A673 (cell line): Measurements from ENCODE around the gene SPATA9.
"Not testable (repeated sequence)": the region's sequence is repeated elsewhere in the genome, so short reads cannot be mapped to it uniquely, and the experiment has no call there.

Experiments
- EZH2 ChIP-seq: fragments of 200-600 bp; sonication (generic); IDR thresholded peaks from 2 replicates; pipeline ENCODE4 v1.6.1; 2017; ENCODE audit warnings: borderline replicate concordance, low read depth, mild to moderate bottlenecking, mixed read lengths, antibody characterized with exemption, low read length; ENCODE audit not compliant: poor library complexity, severe bottlenecking
- TF ChIP-seq, protein P1 (sequence below): fragments of 300-800, 200-600 bp; sonication (generic); conservative IDR thresholded peaks from 2 replicates; pipeline ENCODE4 v1.5.1; 2017; ENCODE audit warnings: low read depth, mild to moderate bottlenecking, antibody characterized with exemption, low read length, moderate library complexity, mixed read lengths

DNA sequence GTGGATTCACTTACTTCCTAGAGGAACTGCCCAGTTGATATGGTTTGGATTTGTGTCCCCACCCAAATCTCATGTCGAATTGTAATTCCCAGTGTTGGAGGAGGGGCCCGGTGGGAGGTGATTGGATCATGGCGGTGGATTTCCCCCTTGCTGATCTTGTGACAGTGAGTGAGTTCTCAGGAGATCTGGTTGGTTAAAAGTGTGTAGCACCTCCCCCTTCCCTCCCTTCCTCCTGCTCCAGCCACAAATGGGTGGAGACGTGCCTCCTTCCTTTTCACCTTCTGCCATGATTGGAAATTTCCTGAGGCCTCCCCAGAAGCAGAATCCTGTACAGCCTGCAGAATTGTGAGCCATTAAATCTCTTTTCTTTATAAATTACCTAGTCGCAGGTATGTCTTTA, 30.5 kb upstream of the SPATA9 start:
- TF ChIP-seq EZH2, result not testable (repeated sequence)
- TF ChIP-seq, protein P1, sequence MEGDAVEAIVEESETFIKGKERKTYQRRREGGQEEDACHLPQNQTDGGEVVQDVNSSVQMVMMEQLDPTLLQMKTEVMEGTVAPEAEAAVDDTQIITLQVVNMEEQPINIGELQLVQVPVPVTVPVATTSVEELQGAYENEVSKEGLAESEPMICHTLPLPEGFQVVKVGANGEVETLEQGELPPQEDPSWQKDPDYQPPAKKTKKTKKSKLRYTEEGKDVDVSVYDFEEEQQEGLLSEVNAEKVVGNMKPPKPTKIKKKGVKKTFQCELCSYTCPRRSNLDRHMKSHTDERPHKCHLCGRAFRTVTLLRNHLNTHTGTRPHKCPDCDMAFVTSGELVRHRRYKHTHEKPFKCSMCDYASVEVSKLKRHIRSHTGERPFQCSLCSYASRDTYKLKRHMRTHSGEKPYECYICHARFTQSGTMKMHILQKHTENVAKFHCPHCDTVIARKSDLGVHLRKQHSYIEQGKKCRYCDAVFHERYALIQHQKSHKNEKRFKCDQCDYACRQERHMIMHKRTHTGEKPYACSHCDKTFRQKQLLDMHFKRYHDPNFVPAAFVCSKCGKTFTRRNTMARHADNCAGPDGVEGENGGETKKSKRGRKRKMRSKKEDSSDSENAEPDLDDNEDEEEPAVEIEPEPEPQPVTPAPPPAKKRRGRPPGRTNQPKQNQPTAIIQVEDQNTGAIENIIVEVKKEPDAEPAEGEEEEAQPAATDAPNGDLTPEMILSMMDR, result not testable (repeated sequence)
